GM21529 (cell line): Measurements from ENCODE around the gene INTS3.
A peak's percentile ranks its signal among the peaks of the same experiment; 100 is the strongest.
"Not testable (repeated sequence)": the region's sequence is repeated elsewhere in the genome, so short reads cannot be mapped to it uniquely, and the experiment has no call there.

Experiments
- ATAC-seq: cut with Tn5 transposase; IDR thresholded peaks from one replicate; pipeline ENCODE4 v1.9.1; 2021; ENCODE audit not compliant: unreplicated experiment

The INTS3 gene

GRCh38 chr1:153750026-153750995 lies 22.5 kb downstream of the INTS3 start:
- no peak for ATAC-seq

DNA sequence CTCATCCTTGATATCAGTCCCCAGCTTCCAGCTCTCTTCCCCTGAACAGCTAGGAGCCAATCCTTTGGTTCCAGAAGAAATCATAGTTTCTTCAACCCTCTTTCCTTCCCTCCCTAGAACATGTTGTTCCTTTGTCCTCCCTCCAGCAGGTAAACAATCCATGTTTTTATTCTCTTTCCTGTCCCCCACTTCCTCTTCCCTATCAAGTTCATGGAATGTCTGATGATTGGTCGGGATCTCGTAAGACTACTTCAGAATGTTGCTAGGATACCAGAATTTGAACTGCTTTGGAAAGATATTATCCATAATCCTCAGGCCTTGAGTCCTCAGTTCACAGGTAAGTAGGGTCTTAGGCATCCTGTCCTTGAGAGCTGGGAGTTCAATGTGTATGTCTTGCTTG lies 24.2 kb downstream of the INTS3 start:
- no peak for ATAC-seq

DNA sequence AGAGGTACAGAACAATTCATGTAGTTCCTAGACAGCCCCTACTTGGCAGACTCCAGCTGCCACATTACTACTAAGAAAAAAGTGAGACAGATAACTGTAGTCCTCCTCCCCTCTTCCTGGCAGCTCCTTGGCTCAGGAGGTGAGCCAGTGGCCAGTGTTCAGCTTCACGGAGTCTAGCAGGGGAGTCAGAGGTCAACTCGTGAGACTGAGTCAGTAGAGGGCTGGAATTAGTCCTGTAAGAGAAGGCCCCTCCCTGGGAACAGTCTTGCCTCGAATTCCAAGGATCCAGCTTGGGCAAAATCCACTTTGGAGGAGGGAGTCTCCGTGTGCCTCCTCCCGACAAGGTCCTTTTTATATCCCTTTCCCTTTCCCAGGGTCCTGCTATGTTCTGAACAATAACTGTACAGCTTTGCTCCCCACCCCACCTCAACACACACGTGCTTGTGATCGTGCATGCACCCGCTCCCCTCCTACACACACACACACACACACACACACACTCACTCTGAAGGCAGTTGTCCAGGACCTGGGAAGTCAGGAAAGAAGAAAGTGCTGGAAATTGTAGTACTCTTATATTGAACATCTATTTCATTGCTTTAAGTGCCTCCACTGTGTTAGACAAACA lies 24.8 kb downstream of the INTS3 start:
- ATAC-seq, result no peak

GRCh38 chr1:153754266-153754665 lies 26.4 kb downstream of the INTS3 start:
- no peak for ATAC-seq

DNA sequence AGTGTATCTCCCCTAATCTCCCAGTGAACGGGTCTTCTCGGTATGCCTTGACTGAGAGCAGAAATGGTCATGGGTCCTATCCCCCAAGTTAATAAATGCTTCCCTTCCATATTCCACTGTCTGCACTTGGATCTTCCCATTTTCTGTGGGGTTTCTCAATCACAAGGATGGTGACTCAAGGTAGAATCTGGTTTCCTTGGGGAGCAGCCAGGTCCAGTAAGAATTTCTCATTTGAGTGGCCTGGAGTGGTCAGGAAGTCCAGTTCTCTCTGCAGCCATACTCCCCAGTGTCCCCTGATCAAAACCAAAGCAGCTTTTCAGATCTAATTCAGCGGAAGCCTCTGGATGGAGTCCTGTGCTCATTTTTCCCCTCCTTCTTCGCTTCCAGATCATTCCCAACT lies 32.6 kb downstream of the INTS3 start:
- ATAC-seq, result no peak

GRCh38 chr1:153763365-153764225 lies 35.7 kb downstream of the INTS3 start:
- no peak for ATAC-seq

DNA sequence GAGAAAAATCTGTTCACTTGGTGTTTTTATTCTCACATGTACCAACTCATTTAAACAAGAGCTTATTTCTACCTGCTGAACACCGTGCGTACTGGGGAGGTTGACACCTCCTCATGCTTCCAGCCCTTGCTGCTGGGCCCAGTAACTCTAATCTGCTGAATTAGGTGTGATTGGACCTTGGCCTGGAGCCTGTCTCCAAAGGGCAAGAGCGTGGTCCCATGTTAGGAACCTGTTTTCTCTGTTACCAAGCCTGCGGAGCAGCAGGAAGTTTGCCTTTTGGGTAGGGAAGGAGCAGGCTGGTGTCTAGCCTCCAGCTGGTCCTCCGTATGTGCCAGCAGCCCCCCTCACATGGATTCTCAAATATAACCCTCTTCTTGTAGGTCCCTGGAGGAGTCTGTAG lies 36.5 kb downstream of the INTS3 start:
- no peak for ATAC-seq

DNA sequence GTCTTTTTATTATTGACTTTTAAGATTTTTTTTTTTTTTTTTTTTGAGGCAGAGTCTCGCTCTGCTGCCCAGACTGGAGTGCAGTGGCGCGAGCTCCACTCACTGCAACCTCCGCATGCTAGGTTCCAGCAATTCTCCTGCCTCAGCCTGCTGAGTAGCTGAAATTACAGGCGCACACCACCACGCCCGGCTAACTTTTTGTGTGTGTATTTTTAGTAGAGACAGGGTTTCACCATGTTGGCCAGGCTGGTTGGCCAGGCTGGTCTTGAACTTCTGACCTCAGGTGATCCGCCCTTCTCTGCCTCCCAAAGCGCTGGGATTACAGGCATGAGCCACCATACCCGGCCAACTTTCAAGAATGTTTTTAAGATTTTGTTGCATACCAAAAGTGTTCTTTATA lies 38.8 kb downstream of the INTS3 start:
- ATAC-seq, result not testable (repeated sequence)

DNA sequence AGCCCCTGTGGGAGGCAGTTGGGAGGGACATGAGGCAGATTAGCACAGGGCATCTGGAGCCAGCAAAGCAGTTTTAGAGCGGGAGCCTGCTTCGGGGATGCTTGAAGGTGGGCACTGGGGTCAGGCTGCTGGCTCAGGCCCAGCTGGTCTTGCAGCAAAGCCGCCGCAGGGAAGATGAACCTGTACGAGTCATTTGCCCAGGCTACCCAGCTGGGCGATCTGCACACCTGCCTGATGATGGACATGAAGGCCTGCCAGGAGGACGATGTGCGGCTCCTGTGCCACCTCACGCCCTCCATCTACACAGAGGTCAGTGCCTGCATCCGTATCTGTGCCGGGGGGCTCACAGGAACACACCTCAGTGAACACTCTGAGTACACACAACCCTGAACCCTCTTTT lies 39.7 kb downstream of the INTS3 start:
- ATAC-seq, result no peak

GRCh38 chr1:153768316-153769181 lies 40.7 kb downstream of the INTS3 start:
- ATAC-seq, result no peak

GRCh38 chr1:153769221-153769620 lies 41.4 kb downstream of the INTS3 start:
- ATAC-seq, result no peak

DNA sequence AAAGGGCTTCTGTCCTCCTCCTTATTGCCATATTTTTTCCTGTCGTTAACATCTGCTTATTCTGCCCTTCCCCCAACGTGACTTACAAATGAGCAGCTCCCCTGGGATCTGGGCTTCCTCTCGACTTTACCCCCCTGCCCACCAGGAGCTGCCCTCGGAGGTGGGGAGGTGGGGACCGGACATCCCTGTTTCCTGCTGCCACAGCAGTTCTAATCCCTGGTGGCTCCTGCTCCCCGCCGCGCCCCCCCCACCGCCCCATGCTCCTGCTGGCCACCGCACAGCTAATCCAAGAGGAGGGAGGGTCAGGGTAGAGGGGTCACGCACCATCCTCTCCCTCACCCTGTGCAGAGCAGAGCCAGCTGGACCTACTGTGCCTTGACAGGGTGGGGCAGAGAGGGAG lies 42.9 kb downstream of the INTS3 start:
- ATAC-seq, result no peak

GRCh38 chr1:153771261-153771660 lies 43.4 kb downstream of the INTS3 start:
- no peak for ATAC-seq

DNA sequence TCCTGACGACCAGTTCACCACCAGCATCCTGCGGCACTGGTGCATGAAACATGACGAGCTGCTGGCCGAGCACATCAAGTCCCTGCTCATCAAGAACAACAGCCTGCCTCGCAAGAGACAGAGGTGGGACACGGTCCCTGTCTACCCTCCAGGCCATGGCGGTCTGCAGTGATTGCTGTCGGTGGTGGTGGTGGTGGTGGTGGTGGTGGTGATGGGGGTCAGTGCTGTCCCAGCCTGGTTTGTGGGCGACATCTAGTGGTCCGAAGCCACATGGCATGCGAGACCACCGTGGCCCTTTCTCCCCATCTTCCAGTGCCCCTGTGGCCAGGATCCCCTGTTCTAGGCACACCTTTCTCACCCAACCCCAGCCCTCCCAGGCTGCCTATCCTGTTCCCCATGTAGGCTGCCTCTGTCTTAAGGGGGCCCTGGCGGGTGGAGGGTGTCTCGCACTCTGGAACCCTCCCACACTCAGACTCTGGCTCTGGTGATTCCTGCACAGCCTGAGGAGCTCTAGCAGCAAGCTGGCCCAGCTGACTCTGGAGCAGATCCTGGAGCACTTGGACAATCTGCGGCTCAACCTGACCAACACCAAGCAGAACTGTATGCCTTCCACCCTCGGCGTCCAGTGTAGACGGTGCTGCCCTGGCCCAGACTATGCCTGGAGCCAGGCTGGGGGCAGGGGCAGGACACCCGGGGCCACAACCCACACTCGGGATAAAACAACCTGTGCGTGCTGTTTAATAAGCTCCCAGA lies 44.2 kb downstream of the INTS3 start:
- no peak for ATAC-seq

GRCh38 chr1:153773096-153773921 lies 45.5 kb downstream of the INTS3 start:
- ATAC-seq, result no peak

DNA sequence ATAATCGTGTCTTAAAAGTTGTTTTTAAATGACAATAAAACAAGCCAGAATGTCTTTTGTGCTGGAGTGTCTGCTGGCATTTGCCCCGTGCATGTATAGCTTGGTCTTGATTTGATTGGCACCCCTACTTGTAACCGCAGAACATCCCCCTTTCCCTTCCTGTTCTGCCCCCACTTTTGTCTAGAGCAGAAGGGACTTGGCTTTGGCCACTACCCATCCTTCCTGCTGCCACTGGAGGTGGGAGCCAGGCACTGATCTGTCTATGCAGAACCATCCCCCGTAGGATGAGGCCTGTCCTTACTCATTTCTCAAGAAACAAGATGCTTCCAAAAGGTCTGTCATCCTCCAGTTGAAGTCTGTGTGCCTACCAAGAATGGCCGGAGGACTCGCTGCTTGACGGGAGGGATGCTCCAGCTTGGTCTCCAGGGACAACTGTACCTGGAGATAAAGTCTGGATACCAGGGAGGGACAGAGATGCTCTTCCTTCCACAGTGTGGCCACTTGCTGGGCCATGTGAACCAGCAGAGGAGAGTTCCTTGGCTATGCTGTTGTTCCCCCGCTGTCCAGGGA lies 46.3 kb downstream of the INTS3 start:
- ATAC-seq, result no peak

DNA sequence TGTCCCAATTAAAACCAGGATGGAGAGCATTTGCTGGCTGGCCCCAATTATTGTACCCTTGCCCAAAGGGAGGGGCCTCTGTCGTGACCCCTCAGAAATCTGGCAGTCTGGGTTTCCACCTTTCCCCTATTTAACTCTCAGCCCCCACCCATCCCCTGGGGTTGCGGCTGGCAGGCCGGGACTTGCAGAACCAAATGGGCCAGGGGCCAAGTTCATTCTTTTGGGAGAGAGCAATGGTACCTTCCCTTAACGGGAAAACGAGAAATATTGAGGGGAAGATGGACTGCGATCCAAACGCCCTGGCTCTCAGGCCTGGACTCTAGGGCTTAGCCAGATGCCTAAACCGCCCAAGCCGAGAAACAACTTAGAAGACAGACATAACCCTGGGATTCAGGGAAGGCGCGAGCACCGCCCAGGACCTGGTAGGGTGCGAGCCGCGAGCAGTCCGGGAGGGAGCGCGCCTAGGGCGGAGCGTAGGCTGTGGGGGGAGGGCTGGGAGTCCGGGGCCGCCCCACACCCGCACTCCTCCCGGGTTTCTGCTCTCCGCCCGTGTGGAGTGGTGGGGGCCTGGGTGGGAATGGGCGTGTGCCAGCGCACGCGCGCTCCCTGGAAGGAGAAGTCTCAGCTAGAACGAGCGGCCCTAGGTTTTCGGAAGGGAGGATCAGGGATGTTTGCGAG lies 47.1 kb downstream of the INTS3 start, which contains the start of gene SLC27A3:
SLC27A3 (plus strand) TSS at position 628 of the 678 bp plus-strand sequence. CDS start 91 bp downstream, outside the sequence.
- peak; percentile 30 for ATAC-seq
